ENCODE measurements around the gene FGF19.

Gene FGF19, protein sequence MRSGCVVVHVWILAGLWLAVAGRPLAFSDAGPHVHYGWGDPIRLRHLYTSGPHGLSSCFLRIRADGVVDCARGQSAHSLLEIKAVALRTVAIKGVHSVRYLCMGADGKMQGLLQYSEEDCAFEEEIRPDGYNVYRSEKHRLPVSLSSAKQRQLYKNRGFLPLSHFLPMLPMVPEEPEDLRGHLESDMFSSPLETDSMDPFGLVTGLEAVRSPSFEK

DNA sequence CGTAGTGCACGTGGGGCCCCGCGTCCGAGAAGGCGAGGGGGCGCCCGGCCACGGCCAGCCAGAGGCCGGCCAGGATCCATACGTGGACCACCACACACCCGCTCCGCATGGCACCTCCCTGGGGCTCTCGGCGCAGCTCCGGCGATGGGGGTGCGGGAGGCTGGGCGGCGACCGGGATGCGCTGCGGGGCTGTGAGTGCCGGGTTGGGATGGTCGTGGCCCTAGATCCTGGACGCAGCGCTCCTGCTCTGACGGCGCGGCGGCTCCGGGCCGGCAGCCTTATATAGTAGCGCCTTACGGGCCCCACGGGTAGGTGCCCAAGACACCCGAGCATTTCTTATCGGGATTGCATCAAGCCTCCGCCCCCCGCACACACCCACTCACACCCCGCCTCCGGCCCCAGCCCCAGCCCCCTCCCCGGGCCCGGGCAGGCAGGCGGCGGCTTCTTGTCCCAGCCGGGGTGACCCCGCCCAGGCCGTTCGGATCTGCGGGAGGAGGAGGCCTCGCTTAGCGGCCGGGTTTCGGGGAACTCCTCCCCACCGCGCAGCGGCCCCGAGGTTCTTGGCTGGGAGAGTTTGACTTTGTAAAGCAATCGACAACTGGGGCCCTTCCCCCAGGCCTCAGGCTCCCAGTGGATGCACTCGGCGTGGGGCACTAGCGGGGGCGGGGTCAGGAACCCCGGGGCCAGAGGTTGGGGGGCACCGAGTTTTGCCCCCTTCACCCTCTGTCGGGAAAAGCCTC lies at the start of gene FGF19:
TSS of gene FGF19 (minus strand) at position 255 of the 740 bp plus-strand sequence. CDS start at position 109, 146 bp downstream.
- Histone ChIP-seq H3K4me1 (ENCODE audit: control insufficient read depth, insufficient read depth, low read length) (peaks cover 14% of the 10 kb centered on the region), H3K27me3 (ENCODE audit: control insufficient read depth, insufficient read depth, low read length) (no peaks in the 10 kb centered on the region), H3K9me3 (ENCODE audit: control insufficient read depth, insufficient read depth, low read length) (no peaks in the 10 kb centered on the region), H3K36me3 (ENCODE audit: control insufficient read depth, insufficient read depth, low read length) (peaks cover 6% of the 10 kb centered on the region), H3K27ac (ENCODE audit: low read length) (no peak within 1 kb of the TSS), H3K4me3 (ENCODE audit: low read length) (peak within 1 kb of the TSS; percentile 47)
- WGBS (ENCODE audit: insufficient coverage, insufficient read length), result no CpG with 5 or more reads among the region's 67 CpGs
- DNase-seq (ENCODE audit: low read depth, low spot score), result no peak

DNA sequence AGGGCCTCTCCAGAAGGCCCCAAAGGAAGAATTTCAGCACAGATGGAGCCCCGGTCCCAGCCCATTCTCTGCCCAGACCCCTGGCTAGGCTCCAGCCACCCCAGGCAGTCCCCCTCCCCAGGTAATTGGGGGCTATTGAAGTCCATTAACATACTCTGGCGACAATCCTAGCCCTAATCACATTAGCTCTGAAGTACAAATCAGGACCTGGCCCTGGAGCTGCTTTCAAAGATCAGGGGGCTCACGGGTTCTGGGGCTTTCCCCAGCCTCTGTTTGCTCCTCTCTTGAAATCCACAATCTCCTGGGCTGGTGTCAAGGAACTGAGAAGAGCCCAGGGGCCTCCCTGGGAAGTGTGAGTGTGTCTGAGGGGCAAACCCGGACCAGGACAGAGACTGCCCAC lies 49.1 kb upstream of the FGF19 start:
- Histone ChIP-seq H3K4me3 (ENCODE audit: low read length) (no peak overlapping the region), H3K4me1 (ENCODE audit: control insufficient read depth, insufficient read depth, low read length) (peaks cover 1% of the 10 kb centered on the region), H3K27ac (ENCODE audit: low read length) (no peak overlapping the region), H3K27me3 (ENCODE audit: control insufficient read depth, insufficient read depth, low read length) (no peaks in the 10 kb centered on the region), H3K9me3 (ENCODE audit: control insufficient read depth, insufficient read depth, low read length) (no peaks in the 10 kb centered on the region), H3K36me3 (ENCODE audit: control insufficient read depth, insufficient read depth, low read length) (no peaks in the 10 kb centered on the region)
- WGBS (ENCODE audit: insufficient coverage, insufficient read length), result no CpG with 5 or more reads among the region's 4 CpGs
- no peak for DNase-seq (ENCODE audit: low read depth, low spot score)

DNA sequence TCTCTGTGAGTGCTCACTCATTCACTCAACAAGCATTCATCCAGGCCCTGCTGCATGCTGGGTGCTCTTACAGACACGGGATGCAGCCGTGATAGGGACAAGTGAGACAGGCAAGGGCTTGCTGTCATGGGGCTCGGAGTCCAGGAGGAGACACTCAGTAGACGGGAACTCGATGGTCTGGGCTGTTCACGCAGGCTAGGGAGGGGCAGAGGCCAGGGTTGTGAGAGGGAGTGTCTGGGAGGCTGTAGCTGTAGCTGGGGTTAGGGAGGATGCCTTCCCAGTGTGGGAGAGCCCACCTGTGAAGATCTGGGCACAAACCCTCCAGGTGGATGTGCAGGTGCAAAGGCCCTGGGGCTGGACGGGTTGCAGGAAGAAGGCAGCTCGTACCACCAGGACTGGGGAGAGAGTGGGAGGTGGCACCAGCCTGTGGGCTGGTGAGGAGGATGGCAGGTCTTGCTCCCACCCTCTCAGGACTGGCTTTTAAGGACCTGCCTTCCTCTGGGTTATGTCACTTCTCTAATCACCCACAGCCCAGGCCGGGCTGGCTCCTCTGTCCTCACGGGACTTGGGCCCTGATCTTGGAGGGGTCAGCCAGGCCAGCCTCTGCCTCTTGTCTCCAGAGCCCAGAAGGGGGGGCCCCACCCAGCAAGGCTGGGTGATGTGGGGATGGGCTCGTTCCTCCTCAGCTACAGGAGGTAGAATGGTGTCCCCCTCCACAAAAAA lies 47.2 kb upstream of the FGF19 start:
- DNase-seq (ENCODE audit: low read depth, low spot score), result no peak
- no peak overlapping the region for H3K4me3 ChIP-seq (ENCODE audit: low read length)
- H3K4me1 ChIP-seq (ENCODE audit: control insufficient read depth, insufficient read depth, low read length), result peaks cover 4% of the 10 kb centered on the region
- H3K36me3 ChIP-seq (ENCODE audit: control insufficient read depth, insufficient read depth, low read length), result no peaks in the 10 kb centered on the region
- WGBS (ENCODE audit: insufficient coverage, insufficient read length), result no CpG with 5 or more reads among the region's 11 CpGs
- H3K27ac ChIP-seq (ENCODE audit: low read length), result no peak overlapping the region
- H3K9me3 ChIP-seq (ENCODE audit: control insufficient read depth, insufficient read depth, low read length), result no peaks in the 10 kb centered on the region
- H3K27me3 ChIP-seq (ENCODE audit: control insufficient read depth, insufficient read depth, low read length), result no peaks in the 10 kb centered on the region

DNA sequence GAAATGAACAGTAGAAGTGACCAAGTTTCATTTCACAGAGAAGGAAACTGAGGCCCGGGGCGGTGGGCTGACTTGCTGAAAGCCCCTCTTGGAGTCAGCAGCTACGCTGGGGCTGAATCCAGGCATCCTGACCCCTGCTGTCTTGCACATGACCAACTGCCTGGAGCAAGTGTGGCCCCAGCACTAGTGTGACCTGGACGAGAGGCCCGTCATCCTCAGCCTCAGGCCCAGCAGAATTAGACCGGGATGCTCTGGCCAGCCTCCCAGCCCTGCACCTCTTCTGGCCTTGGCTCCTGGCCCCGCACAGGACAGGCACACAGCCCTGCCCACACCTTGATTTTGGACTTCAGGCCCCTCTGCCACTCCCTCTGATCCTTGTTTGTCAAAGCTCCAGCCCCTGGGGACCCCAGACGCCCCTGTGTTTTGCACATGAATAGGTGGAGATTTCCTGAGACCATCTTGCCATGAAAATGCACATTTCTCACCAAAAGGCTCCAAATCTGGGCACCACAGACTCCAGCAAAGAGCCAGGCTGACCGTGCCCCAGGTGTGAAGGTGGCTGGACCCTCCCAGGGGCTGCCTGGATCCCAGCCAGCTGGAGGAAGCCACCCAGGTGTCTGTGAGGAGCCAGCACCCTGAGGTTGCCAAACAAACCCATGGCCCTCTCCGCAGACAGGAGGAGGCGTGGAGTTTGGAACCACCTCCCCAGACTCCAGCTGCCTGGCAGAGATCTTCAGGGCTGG lies 46.5 kb upstream of the FGF19 start:
- no peak for DNase-seq (ENCODE audit: low read depth, low spot score)
- WGBS (ENCODE audit: insufficient coverage, insufficient read length), result no CpG with 5 or more reads among the region's 11 CpGs
- no peak overlapping the region for H3K4me3 ChIP-seq (ENCODE audit: low read length)
- H3K36me3 ChIP-seq (ENCODE audit: control insufficient read depth, insufficient read depth, low read length), result no peaks in the 10 kb centered on the region
- H3K9me3 ChIP-seq (ENCODE audit: control insufficient read depth, insufficient read depth, low read length), result no peaks in the 10 kb centered on the region
- no peaks in the 10 kb centered on the region for H3K27me3 ChIP-seq (ENCODE audit: control insufficient read depth, insufficient read depth, low read length)
- H3K4me1 ChIP-seq (ENCODE audit: control insufficient read depth, insufficient read depth, low read length), result peaks cover 4% of the 10 kb centered on the region
- H3K27ac ChIP-seq (ENCODE audit: low read length), result no peak overlapping the region

DNA sequence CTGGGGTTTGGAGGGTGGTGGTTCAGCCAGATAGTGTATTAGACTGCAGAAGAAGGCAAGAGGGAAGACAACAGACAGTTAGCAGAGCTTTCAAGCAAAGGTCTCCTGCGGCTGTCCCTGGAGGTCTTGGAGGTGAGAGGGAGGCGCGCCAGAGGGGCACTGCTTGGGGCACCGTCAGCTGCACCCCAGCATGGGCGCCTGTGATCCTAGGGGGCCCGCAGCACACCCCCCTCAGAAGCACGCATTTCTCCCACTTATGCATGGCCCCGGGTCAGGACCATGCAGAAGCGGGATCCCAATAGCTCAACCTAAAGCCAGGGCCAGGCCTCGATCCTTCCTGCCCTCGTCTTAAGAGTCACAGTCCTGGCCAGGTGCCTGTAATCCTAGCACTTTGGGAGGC lies 44.8 kb upstream of the FGF19 start:
- Histone ChIP-seq H3K9me3 (ENCODE audit: control insufficient read depth, insufficient read depth, low read length) (no peaks in the 10 kb centered on the region), H3K4me3 (ENCODE audit: low read length) (no peak overlapping the region), H3K27ac (ENCODE audit: low read length) (no peak overlapping the region), H3K4me1 (ENCODE audit: control insufficient read depth, insufficient read depth, low read length) (peaks cover 6% of the 10 kb centered on the region), H3K27me3 (ENCODE audit: control insufficient read depth, insufficient read depth, low read length) (no peaks in the 10 kb centered on the region), H3K36me3 (ENCODE audit: control insufficient read depth, insufficient read depth, low read length) (no peaks in the 10 kb centered on the region)
- DNase-seq (ENCODE audit: low read depth, low spot score), result no peak
- no CpG with 5 or more reads among the region's 11 CpGs for WGBS (ENCODE audit: insufficient coverage, insufficient read length)

DNA sequence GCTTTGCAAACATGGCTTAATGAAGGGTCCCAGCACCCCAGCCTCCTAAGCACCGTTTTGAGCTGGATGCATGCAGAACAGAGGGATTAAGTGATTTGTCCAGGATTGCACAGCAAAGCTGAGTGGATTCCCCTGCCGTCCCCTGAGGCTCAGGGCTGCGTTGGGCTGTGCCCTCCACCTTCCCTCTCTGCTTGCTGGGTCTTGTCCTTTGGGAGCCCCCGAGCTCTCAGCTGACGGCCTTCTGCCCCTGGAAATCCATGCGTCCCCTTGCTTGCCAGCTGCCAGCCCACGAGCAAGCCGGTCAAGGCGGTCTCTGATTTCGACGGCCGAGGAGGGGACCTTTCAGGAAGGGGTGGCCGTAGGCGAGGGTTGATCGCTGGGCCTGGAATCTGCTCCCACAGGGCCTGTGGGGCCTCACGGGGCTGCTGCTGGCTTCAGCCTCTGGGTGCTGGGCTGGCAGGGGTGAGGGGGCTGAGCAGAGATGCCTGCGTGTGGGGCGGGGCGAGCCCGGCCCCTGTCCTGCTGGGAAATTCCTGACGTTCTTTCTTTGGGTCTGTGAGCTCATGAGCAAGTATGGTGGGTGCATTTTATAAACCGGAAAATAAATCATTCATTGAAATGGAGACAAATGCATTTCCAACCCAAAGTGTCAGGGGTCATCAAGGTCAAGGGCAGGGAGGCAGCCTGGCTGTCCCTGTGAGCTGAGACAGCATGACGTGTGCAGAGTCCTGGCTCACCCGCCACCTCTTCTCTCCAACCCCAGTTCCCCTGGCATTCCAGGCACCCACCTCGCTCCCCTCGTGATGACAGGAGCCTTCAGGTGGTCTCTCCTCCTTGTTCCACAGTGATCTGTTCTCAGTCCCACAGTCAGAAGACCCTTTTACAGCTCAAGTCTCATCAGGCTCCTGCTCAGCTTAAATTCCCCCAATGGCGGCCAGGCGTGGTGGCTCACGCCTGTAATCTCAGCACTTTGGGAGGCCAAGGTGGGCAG lies 43.2 kb upstream of the FGF19 start:
- H3K36me3 ChIP-seq (ENCODE audit: control insufficient read depth, insufficient read depth, low read length), result no peaks in the 10 kb centered on the region
- H3K9me3 ChIP-seq (ENCODE audit: control insufficient read depth, insufficient read depth, low read length), result no peaks in the 10 kb centered on the region
- H3K27me3 ChIP-seq (ENCODE audit: control insufficient read depth, insufficient read depth, low read length), result no peaks in the 10 kb centered on the region
- no peak overlapping the region for H3K4me3 ChIP-seq (ENCODE audit: low read length)
- H3K4me1 ChIP-seq (ENCODE audit: control insufficient read depth, insufficient read depth, low read length), result peaks cover 6% of the 10 kb centered on the region
- no CpG with 5 or more reads among the region's 29 CpGs for WGBS (ENCODE audit: insufficient coverage, insufficient read length)
- no peak overlapping the region for H3K27ac ChIP-seq (ENCODE audit: low read length)
- no peak for DNase-seq (ENCODE audit: low read depth, low spot score)

DNA sequence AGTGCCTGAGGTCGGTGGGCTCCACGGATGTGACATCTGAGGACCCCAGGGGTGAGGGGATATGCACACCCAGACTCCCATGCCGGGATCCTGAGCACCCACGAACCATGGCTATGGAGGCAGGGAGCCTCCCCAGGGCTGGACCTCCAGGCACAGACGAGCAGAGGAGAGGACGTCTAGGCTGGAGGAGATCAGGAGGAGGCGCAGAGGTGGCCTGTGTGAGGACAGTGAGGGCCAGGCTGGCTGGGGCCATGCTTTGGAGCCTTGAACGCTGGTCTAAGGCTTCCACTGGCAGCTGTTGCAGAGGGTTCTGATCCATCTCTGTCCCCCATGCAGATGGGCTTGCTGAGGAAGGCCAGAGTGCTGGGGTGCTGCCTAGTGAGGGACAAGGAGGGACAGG lies 42.3 kb upstream of the FGF19 start:
- Histone ChIP-seq H3K36me3 (ENCODE audit: control insufficient read depth, insufficient read depth, low read length) (no peaks in the 10 kb centered on the region), H3K4me3 (ENCODE audit: low read length) (no peak overlapping the region), H3K4me1 (ENCODE audit: control insufficient read depth, insufficient read depth, low read length) (peaks cover 6% of the 10 kb centered on the region), H3K27me3 (ENCODE audit: control insufficient read depth, insufficient read depth, low read length) (no peaks in the 10 kb centered on the region), H3K27ac (ENCODE audit: low read length) (no peak overlapping the region), H3K9me3 (ENCODE audit: control insufficient read depth, insufficient read depth, low read length) (no peaks in the 10 kb centered on the region)
- no peak for DNase-seq (ENCODE audit: low read depth, low spot score)
- WGBS (ENCODE audit: insufficient coverage, insufficient read length), result no CpG with 5 or more reads among the region's 8 CpGs

DNA sequence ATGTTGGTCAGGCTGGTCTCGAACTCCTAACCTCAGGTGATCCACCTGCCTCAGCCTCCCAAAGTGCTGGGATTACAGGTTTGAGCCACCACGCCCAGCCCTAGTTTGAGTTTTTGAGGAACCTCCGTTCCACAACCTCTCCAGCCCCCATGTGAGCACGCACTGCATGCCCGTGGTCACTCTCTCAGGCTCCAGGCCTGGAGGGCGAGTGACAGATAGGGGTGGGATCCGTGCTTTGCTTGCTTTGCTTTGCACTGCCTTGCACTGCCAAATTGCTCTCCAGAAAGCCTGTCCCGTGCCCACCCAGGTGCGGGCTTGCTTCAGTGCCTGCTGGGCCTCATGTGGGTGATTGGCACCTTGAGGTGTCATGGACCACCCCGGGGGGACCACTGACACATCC lies 41.4 kb upstream of the FGF19 start:
- WGBS (ENCODE audit: insufficient coverage, insufficient read length), result no CpG with 5 or more reads among the region's 10 CpGs
- DNase-seq (ENCODE audit: low read depth, low spot score), result no peak
- H3K4me3 ChIP-seq (ENCODE audit: low read length), result no peak overlapping the region
- no peak overlapping the region for H3K27ac ChIP-seq (ENCODE audit: low read length)
- peaks cover 5% of the 10 kb centered on the region for H3K4me1 ChIP-seq (ENCODE audit: control insufficient read depth, insufficient read depth, low read length)
- H3K9me3 ChIP-seq (ENCODE audit: control insufficient read depth, insufficient read depth, low read length), result no peaks in the 10 kb centered on the region
- H3K36me3 ChIP-seq (ENCODE audit: control insufficient read depth, insufficient read depth, low read length), result no peaks in the 10 kb centered on the region
- H3K27me3 ChIP-seq (ENCODE audit: control insufficient read depth, insufficient read depth, low read length), result no peaks in the 10 kb centered on the region

DNA sequence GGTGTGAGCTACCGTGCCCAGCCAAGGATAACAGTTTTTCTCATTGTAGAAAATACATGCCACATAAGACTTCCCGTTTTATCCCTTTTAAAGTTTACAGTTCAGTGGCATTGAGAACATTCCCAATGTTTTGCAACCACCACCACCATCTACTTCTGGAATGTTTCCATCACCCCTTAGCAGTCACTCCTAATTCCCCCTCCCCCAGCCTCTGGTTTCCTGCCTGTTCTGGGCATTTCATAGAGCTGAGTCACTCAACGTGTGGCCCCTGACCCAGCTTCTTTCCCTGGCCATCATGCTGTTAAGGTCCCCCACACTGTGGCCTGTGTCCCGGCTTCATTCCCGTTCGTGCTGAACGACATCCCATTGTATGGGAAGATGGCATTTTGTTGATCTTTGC lies 40.6 kb upstream of the FGF19 start:
- Histone ChIP-seq H3K4me3 (ENCODE audit: low read length) (no peak overlapping the region), H3K27me3 (ENCODE audit: control insufficient read depth, insufficient read depth, low read length) (no peaks in the 10 kb centered on the region), H3K9me3 (ENCODE audit: control insufficient read depth, insufficient read depth, low read length) (no peaks in the 10 kb centered on the region), H3K4me1 (ENCODE audit: control insufficient read depth, insufficient read depth, low read length) (peaks cover 4% of the 10 kb centered on the region; the same call in 1 of the 2 replicates), H3K27ac (ENCODE audit: low read length) (no peak overlapping the region), H3K36me3 (ENCODE audit: control insufficient read depth, insufficient read depth, low read length) (no peaks in the 10 kb centered on the region)
- no CpG with 5 or more reads among the region's 7 CpGs for WGBS (ENCODE audit: insufficient coverage, insufficient read length)
- DNase-seq (ENCODE audit: low read depth, low spot score), result no peak

Data from iPS DF 6.9 (cell line).